Glomerular endothelial cell (primary cell): ENCODE measurements around the gene FCER1G. TPM values are rescaled to one million over a fixed set of nuclear protein-coding genes. Genes with fewer than 3 reads are reported as not detected.
"Not testable (repeated sequence)": the region's sequence is repeated elsewhere in the genome, so short reads cannot be mapped to it uniquely, and the experiment has no call there.

Experiments used
- DNase-seq: peaks from one replicate; pipeline ENCODE4 v3.0.0-alpha.2; 2011; ENCODE audit warnings: low read depth, low spot score; ENCODE audit errors: extremely low read depth
- total RNA-seq: library from RNA; depleted of rRNA; stranded (reverse); fragments of >200 nt; gene quantifications from 2 replicates; pipeline ENCODE4 v1.2.3, GENCODE V29; 2015

FCER1G gene
- total RNA-seq, 1 donor from 2014 or later: not detected

GRCh38 chr1:161201836-161202712 is 13.0 kb upstream of the FCER1G start, which contains the start of gene NDUFS2:
Gene NDUFS2, plus strand, starts transcription at chr1:161202367. Its CDS starts 19 bp downstream, at chr1:161202386.
- peak; percentile 93 for DNase-seq

GRCh38 chr1:161206411-161207140 is 8.5 kb upstream of the FCER1G start:
- DNase-seq: no peak

- DNase-seq: no peak
Measured at GRCh38 chr1:161207173-161207572, 7.9 kb upstream of the FCER1G start.

- DNase-seq: no peak
Measured at GRCh38 chr1:161209790-161210409, 5.2 kb upstream of the FCER1G start.

- no peak for DNase-seq
Measured at GRCh38 chr1:161214369-161214768, 726 bp upstream of the FCER1G start.

- no peak for DNase-seq
Measured at GRCh38 chr1:161216945-161217712, 2.0 kb downstream of the FCER1G start.

- no peak for DNase-seq
Measured at GRCh38 chr1:161217831-161218230, 2.7 kb downstream of the FCER1G start.

GRCh38 chr1:161218301-161219077 is 3.4 kb downstream of the FCER1G start:
- DNase-seq: no peak

- no peak for DNase-seq
Measured at GRCh38 chr1:161219078-161219892, 4.2 kb downstream of the FCER1G start.

GRCh38 chr1:161220002-161220401 is 4.9 kb downstream of the FCER1G start:
- no peak for DNase-seq

- no peak for DNase-seq
Measured at GRCh38 chr1:161222175-161223019, 7.3 kb downstream of the FCER1G start.

- DNase-seq: no peak
Measured at GRCh38 chr1:161223805-161224694, 9.0 kb downstream of the FCER1G start.

GRCh38 chr1:161224695-161225087 is 9.6 kb downstream of the FCER1G start:
- not testable (repeated sequence) for DNase-seq

- no peak for DNase-seq
Measured at GRCh38 chr1:161225178-161225533, 10.1 kb downstream of the FCER1G start.

GRCh38 chr1:161225534-161226319 is 10.6 kb downstream of the FCER1G start, which contains the start of gene TOMM40L:
Gene TOMM40L, plus strand, starts transcription at chr1:161226060. Its CDS starts 430 bp downstream, at chr1:161226490.
- DNase-seq: peak; percentile 97

GRCh38 chr1:161226320-161226711 is 11.2 kb downstream of the FCER1G start:
- no peak for DNase-seq
